Spleen (tissue), 7 donors: ENCODE data around the gene PPBP.

Source experiments
- CTCF ChIP-seq, 11 experiments: fragments of 200-600 bp in 7 of 11; fragments of 450-650 bp in 4 of 11; sonication (generic) in 4 of 11; IDR thresholded peaks in 8 of 11; conservative IDR thresholded peaks in 3 of 11; 1 replicate in 7 of 11; 2 replicates in 4 of 11; pipeline versions ENCODE4 v1.4.0 to v1.8.0; 2016 to 2021; ENCODE audit warnings: antibody characterized with exemption in 11 of 11, inconsistent platforms in 4 of 11, mild to moderate bottlenecking in 1 of 11
- POLR2A ChIP-seq, 3 donors: fragments of 450-650 bp; IDR thresholded peaks; one replicate each; pipeline ENCODE4 v1.5.1; 2017; ENCODE audit warnings: antibody characterized with exemption in 3 of 3, mild to moderate bottlenecking in 1 of 3
- POLR2AphosphoS5 ChIP-seq, 3 donors: sonication (generic); formaldehyde crosslinking; IDR thresholded peaks; one replicate each; pipeline ENCODE4 v1.5.1; 2017; ENCODE audit warnings: antibody characterized with exemption in 3 of 3
- donor health status: DM: no; HTN: no; CAD: no; lungs with moderate emphysema.
- donor health status: DM: no; HTN: no; CAD: no.
- donor health status: DM: no; HTN: no; CAD: no.

- TF ChIP-seq CTCF (IDR thresholded peaks at IDR 0.05 in 8 of 11, conservative IDR thresholded peaks at IDR 0.05 in 3 of 11) (no peak), POLR2A (IDR thresholded peaks at IDR 0.05) (no peak), POLR2AphosphoS5 (IDR thresholded peaks at IDR 0.05) (no peak)
Measured at GRCh38 chr4:73989928-73990327, 1.9 kb upstream of the PPBP start.
